SK-N-SH (cell line): ENCODE data around the gene NOS1. TPM values are rescaled to one million over a fixed set of nuclear protein-coding genes. Genes with fewer than 3 reads are reported as not detected.
"Not testable (repeated sequence)": the region's sequence is repeated elsewhere in the genome, so short reads cannot be mapped to it uniquely, and the experiment has no call there.

ENCODE experiments used
- CTCF ChIA-PET: fragments of 300-600, 350-600 bp; formaldehyde crosslinking; extraction: SDS; loops from one replicate; lab custom pipeline; 2021; lab: Yijun Ruan, JAX
- POLR2A ChIA-PET: fragments of 350-600 bp; sonication (Branson Sonifier 250); formaldehyde crosslinking; extraction: SDS; loops from one replicate; lab custom pipeline; 2020; ENCODE audit warnings: antibody characterized with exemption, inconsistent platforms; lab: Yijun Ruan, JAX
- DNase-seq: peaks from one replicate; pipeline ENCODE4 v3.0.0; 2012
- H2AFZ ChIP-seq: fragments of 200-600 bp; sonication (generic); 2 replicates; pipeline ENCODE4 v1.8.1; 2016; ENCODE audit warnings: antibody characterized with exemption, mild to moderate bottlenecking, low read depth
- H3F3A ChIP-seq: fragments of 200-600 bp; sonication (generic); replicated peaks from 2 replicates; pipeline ENCODE3; 2016; ENCODE audit warnings: antibody characterized with exemption, mild to moderate bottlenecking; ENCODE audit not compliant: insufficient read depth
- H3K27ac ChIP-seq, 2 experiments: fragments of 200-500 bp in 1 of 2; fragments of 200-600 bp in 1 of 2; sonication (Bioruptor generic) in 1 of 2; sonication (generic), shearing (Covaris generic) in 1 of 2; 2 replicates each; pipeline versions ENCODE4 v1.5.1 to v1.6.1; 2014 to 2016; ENCODE audit warnings: low read depth in 2 of 2, inconsistent platforms in 1 of 2, low read length in 1 of 2, mild to moderate bottlenecking in 1 of 2, mixed read lengths in 1 of 2
- H3K27me3 ChIP-seq: fragments of 200-600 bp; sonication (generic), shearing (Covaris generic); 2 replicates; pipeline ENCODE4 v1.6.1; 2016; ENCODE audit warnings: mixed run types; ENCODE audit not compliant: insufficient read depth
- H3K36me3 ChIP-seq, 2 experiments: fragments of 200-500 bp in 1 of 2; fragments of 200-600 bp in 1 of 2; sonication (Bioruptor generic) in 1 of 2; sonication (generic) in 1 of 2; replicated peaks in 1 of 2; 2 replicates each; pipeline versions ENCODE3 to v1.5.1; 2014 to 2016; ENCODE audit warnings: low read length in 1 of 2, mild to moderate bottlenecking in 1 of 2; ENCODE audit not compliant: insufficient read depth in 2 of 2, control insufficient read depth in 1 of 2
- H3K4me1 ChIP-seq, 2 experiments: fragments of 200-500 bp in 1 of 2; fragments of 200-600 bp in 1 of 2; sonication (Bioruptor generic) in 1 of 2; sonication (generic), shearing (Covaris generic) in 1 of 2; 2 replicates each; pipeline versions ENCODE4 v1.5.1 to v1.6.1; 2014 to 2016; ENCODE audit warnings: low read depth in 1 of 2, low read length in 1 of 2, mixed run types in 1 of 2; ENCODE audit not compliant: insufficient read depth in 2 of 2, control insufficient read depth in 1 of 2
- H3K4me2 ChIP-seq: fragments of 200-600 bp; sonication (generic), shearing (Covaris generic); 2 replicates; pipeline ENCODE4 v1.6.1; 2017; ENCODE audit warnings: mixed run types
- H3K4me3 ChIP-seq, 2 experiments: fragments of 200-500 bp in 1 of 2; fragments of 200-600 bp in 1 of 2; sonication (Bioruptor generic) in 1 of 2; sonication (generic), shearing (Covaris generic) in 1 of 2; 2 replicates each; pipeline versions ENCODE4 v1.5.1 to v1.8.1; 2014 to 2016; ENCODE audit warnings: low read depth in 2 of 2, inconsistent platforms in 1 of 2, low read length in 1 of 2, mild to moderate bottlenecking in 1 of 2, mixed read lengths in 1 of 2, moderate library complexity in 1 of 2
- H3K79me2 ChIP-seq: fragments of 200-600 bp; sonication (generic); 2 replicates; pipeline ENCODE4 v1.8.1; 2017; ENCODE audit warnings: mild to moderate bottlenecking; ENCODE audit not compliant: insufficient read depth
- H3K9ac ChIP-seq: fragments of 200-600 bp; sonication (generic); 2 replicates; pipeline ENCODE4 v1.6.1; 2017; ENCODE audit warnings: mixed run types
- H3K9me2 ChIP-seq: fragments of 200-600 bp; sonication (generic); 2 replicates; pipeline ENCODE4 v1.6.1; 2017; ENCODE audit warnings: mixed run types
- H3K9me3 ChIP-seq: fragments of 200-600 bp; sonication (generic); 2 replicates; pipeline ENCODE4 v1.6.1; 2017; ENCODE audit warnings: mixed run types, mild to moderate bottlenecking, moderate library complexity
- H4K20me1 ChIP-seq: fragments of 200-600 bp; sonication (generic); 2 replicates; pipeline ENCODE4 v1.6.1; 2017; ENCODE audit warnings: mild to moderate bottlenecking, mixed run types; ENCODE audit not compliant: insufficient read depth
- CHD2 ChIP-seq: fragments of 150-350 bp; IDR thresholded peaks from 2 replicates; pipeline ENCODE4 v1.6.1; 2018; ENCODE audit warnings: low read length; ENCODE audit not compliant: partially characterized antibody
- FOXJ3 ChIP-seq: sonication (generic); formaldehyde crosslinking; IDR thresholded peaks from 2 replicates; pipeline ENCODE4 v1.5.1; 2020; ENCODE audit warnings: mild to moderate bottlenecking, missing genetic modification reagents
- FOXM1 ChIP-seq: IDR thresholded peaks from 2 replicates; pipeline ENCODE4 v1.4.0; 2012; ENCODE audit warnings: low read depth, mild to moderate bottlenecking
- GABPA ChIP-seq: IDR thresholded peaks from 2 replicates; pipeline ENCODE4 v1.4.0; 2012; ENCODE audit warnings: low read depth, mild to moderate bottlenecking
- JUND ChIP-seq: IDR thresholded peaks from 2 replicates; pipeline ENCODE4 v1.4.0; 2012
- NFIC ChIP-seq: IDR thresholded peaks from 2 replicates; pipeline ENCODE4 v1.4.0; 2012; ENCODE audit warnings: borderline replicate concordance
- SIN3A ChIP-seq: IDR thresholded peaks from 2 replicates; pipeline ENCODE4 v1.6.1; 2012; ENCODE audit warnings: low read depth, mild to moderate bottlenecking, low read length, moderate library complexity, borderline replicate concordance
- USF2 ChIP-seq: fragments of 150-350 bp; IDR thresholded peaks from 2 replicates; pipeline ENCODE4 v1.6.1; 2017; ENCODE audit warnings: antibody characterized with exemption, low read length, low read depth, borderline replicate concordance
- YY1 ChIP-seq: IDR thresholded peaks from 2 replicates; pipeline ENCODE4 v1.4.0; 2012; ENCODE audit warnings: low read depth, mild to moderate bottlenecking
- WGBS: methylation state at CpG from one replicate; pipeline ENCODE4 v1.1.6; 2017; ENCODE audit warnings: low lambda C conversion rate; 5-methylcytosine and 5-hydroxymethylcytosine counted together
- polyA plus RNA-seq, 3 experiments: library from polyadenylated mRNA; depleted of rRNA; stranded (reverse); fragments of >200 nt; gene quantifications; 2 replicates each; pipeline ENCODE4 v1.2.3, GENCODE V29; 2012
- TF ChIP-seq, protein P1 (sequence below): IDR thresholded peaks from 2 replicates; pipeline ENCODE4 v1.6.1; 2012; ENCODE audit warnings: mild to moderate bottlenecking, low read depth, low read length, moderate library complexity

The NOS1 gene
- polyA plus RNA-seq, 1 of the 3 experiments (the other 2 are of a cell fraction): 0.02 TPM

- TF ChIP-seq SIN3A (no peak), USF2 (no peak), FOXM1 (no peak), YY1 (no peak), GABPA (no peak), NFIC (no peak), JUND (no peak), CHD2 (no peak), FOXJ3 (CRISPR knock-in tag) (no peak)
- TF ChIP-seq, protein P1, sequence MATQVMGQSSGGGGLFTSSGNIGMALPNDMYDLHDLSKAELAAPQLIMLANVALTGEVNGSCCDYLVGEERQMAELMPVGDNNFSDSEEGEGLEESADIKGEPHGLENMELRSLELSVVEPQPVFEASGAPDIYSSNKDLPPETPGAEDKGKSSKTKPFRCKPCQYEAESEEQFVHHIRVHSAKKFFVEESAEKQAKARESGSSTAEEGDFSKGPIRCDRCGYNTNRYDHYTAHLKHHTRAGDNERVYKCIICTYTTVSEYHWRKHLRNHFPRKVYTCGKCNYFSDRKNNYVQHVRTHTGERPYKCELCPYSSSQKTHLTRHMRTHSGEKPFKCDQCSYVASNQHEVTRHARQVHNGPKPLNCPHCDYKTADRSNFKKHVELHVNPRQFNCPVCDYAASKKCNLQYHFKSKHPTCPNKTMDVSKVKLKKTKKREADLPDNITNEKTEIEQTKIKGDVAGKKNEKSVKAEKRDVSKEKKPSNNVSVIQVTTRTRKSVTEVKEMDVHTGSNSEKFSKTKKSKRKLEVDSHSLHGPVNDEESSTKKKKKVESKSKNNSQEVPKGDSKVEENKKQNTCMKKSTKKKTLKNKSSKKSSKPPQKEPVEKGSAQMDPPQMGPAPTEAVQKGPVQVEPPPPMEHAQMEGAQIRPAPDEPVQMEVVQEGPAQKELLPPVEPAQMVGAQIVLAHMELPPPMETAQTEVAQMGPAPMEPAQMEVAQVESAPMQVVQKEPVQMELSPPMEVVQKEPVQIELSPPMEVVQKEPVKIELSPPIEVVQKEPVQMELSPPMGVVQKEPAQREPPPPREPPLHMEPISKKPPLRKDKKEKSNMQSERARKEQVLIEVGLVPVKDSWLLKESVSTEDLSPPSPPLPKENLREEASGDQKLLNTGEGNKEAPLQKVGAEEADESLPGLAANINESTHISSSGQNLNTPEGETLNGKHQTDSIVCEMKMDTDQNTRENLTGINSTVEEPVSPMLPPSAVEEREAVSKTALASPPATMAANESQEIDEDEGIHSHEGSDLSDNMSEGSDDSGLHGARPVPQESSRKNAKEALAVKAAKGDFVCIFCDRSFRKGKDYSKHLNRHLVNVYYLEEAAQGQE: no peak
Observed at GRCh38 chr12:117370588-117370987, 9.2 kb upstream of the NOS1 start (continued).

GRCh38 chr12:117370000-117370399, 8.6 kb upstream of the NOS1 start:
- H3K4me2 ChIP-seq, H3K9me2 ChIP-seq, H3K27me3 ChIP-seq, H3F3A ChIP-seq, H3K27ac ChIP-seq, DNase-seq, H3K9me3 ChIP-seq, H4K20me1 ChIP-seq, H3K9ac ChIP-seq, H3K79me2 ChIP-seq, H2AFZ ChIP-seq, POLR2A ChIA-PET, H3K36me3 ChIP-seq, H3K4me3 ChIP-seq: not testable (repeated sequence)
- CTCF ChIA-PET: interaction anchor here (6.4 to 12.2 kb wide), 3 partner anchors 136 to 468 kb away, joined by 87 to 220 read pairs (median 90); no protein-coding TSS in a partner anchor
- peaks cover 0 to 29% of the 10 kb centered on the region in 2 experiments; a peak in 2 of 4 replicates for H3K4me1 ChIP-seq
- WGBS: 70% methylated on average over 17 of the region's 17 CpGs
